NCI-H82 treated with DMSO at 0.1 percent for 48 hours (cell line): ENCODE measurements around the gene WDR54.
"Not testable (repeated sequence)": the region's sequence is repeated elsewhere in the genome, so short reads cannot be mapped to it uniquely, and the experiment has no call there.

Experiments
- DNase-seq: peaks from one replicate; lab custom pipeline; 2025; ENCODE audit not compliant: unreplicated experiment; lab: John Stamatoyannopoulos, UW

The WDR54 gene

DNA sequence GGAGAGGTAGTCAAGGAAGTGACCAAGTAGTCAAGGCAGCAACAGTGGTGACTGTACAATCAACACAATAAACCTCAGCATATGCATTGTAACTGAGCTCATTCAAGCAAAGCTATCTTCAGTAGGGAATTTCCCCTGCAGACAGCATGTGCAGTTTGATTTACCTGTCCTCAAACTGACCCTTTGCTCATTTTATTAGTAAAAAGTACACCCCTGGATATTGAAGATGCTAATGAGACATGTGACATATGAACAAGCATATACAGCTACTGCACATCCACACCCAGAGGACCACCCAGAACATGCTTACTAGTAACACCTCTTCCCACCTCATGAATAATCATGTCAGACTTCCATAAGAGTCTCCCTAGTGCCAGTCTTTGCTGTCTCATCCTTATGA is 15.5 kb upstream of the WDR54 start:
- no peak for DNase-seq

DNA sequence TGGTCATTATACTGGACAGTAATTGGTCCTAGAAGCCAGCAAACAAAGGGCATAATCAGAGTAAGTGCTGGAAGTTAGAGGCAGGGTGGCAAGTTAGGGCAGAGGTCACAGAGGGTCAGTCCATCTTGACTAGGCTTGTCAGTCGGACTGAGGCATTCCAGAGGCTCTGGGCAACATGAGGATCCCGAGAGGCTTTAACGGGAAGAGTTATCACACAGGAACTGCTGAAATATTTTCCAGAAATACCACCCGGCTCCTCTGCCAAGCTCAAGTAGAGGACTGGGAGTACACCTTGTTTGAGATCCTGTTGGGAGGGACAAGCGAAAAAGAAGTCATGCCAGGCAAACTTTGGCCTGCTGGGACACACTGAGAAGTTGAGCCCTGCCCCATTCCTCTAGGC is 13.8 kb upstream of the WDR54 start:
- no peak for DNase-seq

DNA sequence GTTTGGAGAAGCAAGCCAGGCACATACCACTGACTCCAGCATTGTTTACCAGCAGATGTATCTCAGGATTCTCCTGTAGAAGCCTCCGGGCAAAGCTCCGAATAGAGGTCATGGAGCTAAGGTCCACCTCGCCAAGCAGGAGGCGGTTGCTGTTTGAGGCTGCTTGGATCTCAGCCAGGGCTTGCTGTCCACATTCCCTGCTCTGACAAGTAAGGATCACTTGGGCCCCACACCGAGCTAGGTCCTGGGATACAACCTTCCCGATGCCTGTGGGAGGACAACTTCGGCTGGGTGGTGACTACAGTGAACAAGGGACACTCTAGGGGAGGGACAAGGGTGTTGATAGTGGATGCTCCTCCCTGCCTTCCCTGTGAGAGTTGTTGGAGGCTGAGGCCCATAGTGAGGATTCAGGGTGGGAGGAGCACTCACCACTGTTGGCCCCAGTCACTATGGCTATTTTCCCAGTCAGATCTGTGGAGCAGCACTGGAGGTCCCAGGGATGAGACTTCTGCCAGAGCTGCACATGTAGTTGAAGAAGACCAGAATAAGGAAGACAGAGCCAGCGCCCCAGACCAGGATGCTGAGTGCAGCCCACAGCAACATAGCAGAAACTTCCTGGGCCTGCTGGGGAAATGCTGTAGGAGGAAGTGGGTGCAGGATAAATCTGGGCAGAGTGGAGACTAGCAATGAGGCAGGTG is 8.4 kb upstream of the WDR54 start:
- DNase-seq: no peak

DNA sequence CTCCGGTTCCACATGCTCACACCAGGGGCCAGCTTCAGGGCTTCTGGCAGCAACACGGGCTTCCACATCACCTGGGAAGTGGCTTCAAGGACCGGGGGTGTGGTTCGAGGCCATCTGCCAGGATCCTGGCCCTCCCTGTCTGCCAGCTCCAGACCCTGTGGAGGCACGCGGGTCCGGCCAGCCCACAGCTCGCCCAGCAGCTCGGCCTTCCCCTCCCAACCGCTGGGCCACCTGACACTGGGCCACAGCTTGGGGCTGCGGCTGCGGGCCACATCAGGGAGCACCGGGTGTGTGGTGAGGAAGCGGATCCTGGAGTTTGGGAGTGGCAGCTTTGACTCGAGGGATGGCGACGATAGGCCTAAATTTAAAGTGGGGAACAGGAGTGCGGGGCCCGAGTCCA is 7.1 kb upstream of the WDR54 start:
- DNase-seq: no peak

DNA sequence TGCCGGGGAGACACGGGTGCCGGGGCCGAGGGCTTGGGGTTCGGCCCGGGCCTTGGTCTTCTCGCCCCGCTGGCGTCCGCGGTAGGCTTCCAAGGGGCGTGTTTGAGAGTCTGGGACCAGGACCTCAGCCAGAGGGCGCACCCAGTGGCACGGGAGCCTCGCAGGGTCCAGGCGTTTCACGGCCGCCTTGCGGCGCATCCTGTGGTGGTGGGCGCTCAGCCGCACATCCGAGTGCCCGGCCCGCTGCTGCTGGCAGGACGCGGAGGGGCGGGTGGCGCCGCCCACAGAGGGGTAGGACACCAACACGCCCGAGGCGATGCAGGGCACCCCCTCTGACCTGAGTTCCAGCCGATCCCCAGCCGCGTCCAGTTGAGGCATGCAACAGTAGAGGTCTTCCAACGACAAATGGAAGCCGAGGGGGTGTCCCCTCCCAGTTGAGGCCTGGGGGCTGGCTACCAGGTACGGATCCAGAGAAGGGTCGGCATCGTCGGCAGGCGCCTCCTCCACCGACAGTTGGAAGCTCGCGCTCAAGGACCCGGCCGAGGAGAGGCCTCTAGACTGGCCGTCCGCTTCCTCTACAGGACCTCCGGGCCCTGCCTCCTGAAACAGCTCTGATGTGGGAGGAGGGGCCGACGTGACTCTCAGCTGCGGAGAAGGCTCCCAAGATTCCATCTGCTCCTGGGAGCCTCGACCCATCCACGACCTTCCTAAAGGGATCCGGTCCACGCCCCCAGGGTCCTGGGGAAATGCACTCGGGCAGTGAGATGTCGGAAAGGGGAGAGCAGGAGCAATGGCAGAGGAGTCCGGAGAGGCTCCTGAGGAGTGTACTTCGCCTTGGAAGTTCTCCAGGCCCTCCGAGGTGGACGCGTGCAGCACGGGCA is 6.4 kb upstream of the WDR54 start:
- no peak for DNase-seq

DNA sequence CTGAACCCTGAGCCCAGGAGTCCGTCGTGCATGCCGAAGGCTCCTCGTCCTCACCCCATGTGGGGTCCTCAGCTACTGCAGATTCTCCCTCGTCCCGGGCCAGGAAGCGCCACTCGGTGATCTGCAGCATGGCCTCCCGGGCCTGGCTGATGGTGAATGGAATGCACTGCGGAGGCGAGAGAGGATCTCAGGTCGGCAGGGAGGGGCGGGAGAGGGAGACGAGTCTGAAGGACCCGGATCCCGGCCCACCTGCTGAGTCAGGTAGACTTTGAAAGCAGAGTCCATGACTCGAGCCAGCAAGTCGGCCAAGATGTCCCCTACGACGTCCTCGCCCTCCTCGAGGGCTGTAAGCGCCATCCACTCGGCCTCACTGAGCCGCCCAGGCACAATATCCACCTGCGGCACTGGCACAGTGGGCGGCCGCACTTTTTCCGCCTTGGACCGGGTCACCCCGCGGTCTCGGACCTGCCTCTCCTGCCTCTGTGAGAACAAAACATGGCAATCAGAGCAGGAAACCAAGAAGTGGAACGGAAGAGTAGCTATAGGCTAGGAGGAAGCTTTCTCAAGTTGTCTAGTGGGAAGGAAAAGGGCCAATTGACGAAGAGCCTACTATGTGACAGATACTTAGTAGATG is 5.7 kb upstream of the WDR54 start:
- no peak for DNase-seq

DNA sequence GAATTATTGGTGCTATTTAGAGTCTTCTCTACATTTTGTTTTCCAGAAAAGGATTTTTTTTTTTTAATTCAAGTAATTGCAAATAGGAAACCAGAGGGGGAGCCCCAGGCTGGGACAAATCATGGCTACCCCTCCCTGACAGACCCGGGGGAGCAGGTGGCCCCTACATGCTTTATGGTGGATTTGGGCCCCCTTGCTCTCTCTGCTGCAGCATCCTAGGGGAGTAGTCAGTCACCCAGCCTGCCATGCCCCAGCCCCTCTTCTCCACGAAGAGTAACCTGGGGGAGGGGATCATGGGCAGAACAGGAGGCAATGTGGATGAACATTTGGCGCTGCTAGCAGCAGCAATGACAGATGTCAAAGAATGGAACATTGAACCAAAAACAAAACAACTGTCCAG is 4.8 kb upstream of the WDR54 start:
- DNase-seq: no peak

DNA sequence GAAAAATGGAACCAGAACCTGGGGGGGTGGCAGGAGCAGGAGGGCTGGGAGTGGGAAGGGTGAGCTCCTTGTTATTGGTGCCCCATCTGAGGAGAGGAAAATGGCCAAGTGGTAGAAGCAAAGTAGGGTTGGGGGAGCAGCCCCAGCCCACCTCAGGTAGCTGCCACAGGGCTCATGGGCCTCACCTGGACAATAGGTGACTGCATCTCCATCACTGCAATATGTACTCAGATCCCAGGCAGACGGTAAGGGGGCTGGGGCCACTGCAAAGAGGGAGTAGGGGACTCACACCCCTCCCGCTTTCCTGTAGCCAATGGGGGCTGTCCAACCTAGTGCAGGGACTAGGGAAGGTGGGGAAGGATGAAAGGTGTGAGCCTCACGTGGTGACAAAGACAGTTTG is 4.3 kb upstream of the WDR54 start:
- no peak for DNase-seq

DNA sequence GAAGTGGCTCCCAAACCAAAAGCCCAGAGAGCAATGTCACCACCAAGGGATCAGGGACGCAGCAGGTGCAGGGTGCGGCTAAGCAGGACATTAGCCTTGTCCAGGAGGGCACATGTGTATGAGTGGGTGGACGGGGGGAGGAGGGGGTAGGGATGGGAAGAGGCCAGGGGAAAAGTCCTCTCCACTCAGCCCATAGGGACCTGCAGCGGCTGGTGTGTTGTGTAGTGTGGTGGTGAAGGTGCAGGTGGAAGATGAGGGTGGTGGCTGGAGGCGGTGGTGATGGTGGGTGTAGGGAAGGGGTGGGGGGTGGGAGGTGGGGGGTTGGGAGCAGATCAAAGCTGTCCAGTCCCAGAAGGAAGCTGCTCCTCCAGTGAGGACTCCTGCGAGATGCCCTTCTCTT is 3.8 kb upstream of the WDR54 start:
- DNase-seq: no peak

DNA sequence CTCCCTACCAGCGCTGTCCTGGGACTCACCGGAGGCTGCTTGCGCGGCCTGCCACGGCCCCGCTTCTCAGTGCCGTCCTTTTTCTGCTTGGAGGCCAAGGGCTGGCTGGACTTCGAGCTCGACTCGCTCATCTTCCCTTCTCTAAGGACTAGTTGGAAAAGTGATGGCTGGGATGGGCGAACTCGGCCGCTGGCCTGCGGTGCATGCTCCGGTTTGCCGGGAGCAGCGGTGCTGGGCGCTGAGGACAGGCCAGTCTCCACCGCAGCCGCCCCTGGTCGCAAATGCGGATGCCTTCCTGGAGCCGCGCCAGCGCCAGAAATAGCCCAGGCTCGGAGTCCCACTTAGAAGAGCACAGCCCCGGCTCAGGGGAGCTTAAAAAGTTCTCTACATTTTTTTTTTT is 3.2 kb upstream of the WDR54 start:
- no peak for DNase-seq

DNA sequence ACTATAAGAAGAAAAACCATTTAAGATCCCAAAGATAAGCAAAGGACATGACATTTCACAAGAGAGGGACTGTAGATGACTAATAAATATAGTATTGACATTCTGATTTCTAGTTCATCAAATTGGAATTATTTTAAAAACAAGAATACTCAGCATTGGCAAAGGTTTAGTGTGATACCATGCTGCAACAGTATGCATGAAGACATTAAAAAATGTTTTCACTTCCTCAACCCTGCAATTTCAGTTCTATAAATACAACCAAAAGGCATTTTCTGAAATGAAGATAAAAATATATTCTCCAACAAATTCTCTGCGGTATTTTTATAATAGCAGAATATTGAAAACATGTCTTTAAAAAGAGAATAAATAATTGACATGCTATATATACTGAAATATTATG is 2.2 kb upstream of the WDR54 start:
- DNase-seq: no peak

DNA sequence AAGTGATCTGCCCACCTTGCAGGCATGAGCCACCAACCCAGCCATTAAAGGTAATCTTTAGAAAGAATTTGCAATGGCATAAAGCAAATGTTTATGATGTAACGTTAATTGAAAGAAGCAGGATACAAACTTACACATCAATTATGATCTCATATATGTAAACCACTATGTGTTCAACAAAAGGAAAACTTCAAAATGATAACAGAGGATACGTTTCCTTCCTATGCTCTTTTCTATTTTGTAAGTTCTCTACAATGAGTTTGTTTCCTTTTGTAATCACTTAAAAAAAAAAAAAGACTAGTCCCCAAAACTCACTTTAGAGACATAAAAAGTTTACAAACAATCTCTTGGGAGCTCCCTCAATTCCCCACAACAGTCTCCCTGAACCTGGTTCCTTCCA is 1.5 kb upstream of the WDR54 start:
- DNase-seq: no peak

DNA sequence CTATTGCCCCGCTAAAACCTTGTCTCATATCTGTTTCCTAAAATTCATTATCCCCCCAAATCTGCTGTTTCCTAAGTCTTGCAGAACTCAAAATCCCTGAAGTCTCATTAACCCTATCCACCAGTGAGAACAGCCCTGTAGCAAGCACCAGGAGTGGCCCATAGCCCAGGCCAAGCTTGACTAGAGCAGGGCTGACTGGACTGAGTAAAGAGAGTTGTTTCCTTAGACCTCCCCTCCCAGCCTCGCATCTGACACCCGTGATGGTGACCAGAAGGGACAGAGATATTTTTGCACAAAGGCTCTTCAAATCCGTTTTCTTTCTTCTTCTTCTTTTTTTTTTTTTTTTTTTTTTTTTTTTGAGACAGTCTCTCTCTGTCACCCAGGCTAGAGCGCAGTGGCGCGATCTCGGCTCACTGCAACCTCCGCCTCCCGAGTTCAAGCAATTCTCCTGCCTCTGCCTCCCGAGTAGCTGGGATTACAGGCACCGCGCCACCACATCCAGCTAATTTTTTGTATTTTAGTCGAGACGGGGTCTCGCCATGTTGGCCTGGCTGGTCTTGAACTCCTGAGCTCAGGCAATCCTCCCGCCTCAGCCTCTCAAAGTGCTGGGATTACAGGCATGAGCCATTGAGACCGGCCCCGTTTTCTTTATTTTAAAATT is 957 bp upstream of the WDR54 start:
- DNase-seq: not testable (repeated sequence)

DNA sequence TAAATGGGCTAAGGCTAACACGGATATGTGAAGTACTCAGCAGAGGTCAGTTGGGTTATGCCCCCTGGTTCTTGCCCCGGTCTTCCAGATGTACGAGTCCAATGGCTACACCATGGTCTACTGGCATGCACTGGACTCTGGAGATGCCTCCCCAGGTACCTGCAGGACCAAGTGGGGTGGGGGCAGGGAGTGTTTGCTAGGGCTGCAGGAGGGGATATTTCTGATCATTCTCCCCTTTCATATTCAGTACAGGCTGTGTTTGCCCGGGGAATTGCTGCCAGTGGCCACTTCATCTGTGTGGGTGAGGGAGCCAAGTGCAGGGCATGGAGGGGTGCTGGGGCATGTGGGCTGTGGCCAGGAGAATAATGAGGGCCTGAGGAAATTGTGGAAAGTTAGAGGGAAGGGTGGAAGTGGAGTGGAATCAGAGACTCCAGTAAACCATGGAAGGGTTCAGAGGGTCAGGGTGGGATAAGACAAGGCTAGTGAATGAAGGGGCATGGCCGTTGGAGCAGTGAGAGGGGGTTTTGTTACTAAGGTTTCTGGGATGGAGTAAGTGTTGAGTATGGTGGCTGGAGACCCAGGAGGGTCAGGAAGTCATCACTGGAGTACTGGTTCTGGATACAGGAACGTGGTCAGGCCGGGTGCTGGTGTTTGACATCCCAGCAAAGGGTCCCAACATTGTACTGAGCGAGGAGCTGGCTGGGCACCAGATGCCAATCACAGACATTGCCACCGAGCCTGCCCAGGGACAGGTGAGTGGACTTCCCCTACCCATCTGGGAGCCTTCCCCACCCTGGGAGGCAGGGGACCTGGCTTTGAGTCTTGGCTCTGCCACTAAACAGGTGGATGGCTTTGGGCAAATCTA is 1.9 kb downstream of the WDR54 start:
- no peak for DNase-seq

DNA sequence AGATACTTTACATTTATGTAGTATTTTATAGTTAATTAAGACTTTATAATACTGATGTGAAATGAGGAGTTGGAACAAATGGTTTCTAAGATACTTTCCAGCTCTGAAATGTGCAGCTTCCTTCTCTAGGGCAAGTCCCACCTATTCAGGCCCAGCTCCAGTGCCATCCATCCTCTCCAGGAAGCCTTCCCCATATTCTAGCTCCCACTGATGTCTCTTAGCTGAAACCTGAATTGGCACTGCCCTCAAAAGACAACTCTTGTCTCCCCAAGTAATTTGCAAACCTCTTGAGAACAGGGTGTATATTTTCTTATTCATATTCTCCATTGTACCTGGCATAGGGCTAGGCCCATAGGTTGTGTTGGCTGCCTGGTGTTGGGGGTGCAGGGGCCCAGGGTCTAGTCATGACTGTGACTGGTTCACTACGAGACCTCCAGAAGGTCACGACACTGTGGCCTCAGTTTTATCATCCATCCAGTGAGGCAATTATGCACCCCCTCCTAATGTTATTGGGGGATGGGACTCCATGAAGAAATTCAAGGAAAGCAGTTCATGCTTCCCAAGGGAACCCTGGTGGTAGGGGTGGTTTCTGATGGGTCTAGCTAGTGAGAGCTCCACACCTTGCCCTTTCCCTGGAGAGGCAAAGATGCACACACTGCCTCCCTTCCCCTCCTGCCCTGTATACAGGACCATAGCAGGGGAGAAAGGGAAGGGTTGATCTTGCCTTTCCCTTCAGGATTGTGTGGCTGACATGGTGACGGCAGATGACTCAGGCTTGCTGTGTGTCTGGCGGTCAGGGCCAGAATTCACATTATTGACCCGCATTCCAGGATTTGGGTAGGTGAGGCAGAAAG is 2.8 kb downstream of the WDR54 start:
- no peak for DNase-seq

DNA sequence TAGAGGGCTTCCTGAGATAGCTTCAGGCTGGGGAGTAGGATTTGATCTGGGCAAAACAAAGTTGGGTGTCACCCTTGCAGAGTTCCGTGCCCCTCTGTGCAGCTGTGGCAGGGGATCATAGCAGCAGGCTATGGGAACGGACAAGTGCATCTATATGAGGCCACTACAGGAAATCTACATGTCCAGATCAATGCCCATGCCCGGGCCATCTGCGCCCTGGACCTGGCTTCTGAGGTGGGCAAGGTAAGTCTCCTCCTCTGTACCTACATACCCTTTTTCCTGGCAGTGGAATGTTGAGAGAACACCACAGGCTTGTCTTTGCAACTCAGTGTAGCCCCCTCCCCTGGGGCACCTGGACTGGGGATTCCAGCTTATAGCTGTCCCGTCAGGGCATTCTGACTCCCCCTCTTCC is 3.5 kb downstream of the WDR54 start:
- no peak for DNase-seq

DNA sequence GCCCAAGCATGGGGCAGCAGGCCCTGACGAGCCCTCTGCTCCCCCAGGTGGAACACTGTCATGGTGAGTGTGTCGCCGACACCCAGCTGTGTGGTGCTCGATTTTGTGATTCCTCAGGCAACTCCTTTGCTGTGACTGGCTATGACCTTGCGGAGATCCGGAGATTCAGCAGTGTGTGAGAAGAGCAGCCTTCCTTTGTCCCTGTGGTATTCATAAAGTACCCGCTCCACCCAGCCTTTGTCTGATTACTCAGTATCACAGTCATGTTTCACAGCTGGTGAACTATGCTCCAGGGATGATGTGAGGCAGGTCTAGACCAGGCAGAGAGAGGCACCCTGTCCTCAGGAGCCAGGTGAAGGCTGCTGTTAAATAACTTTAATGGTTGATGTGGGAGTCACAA is 4.0 kb downstream of the WDR54 start:
- no peak for DNase-seq

DNA sequence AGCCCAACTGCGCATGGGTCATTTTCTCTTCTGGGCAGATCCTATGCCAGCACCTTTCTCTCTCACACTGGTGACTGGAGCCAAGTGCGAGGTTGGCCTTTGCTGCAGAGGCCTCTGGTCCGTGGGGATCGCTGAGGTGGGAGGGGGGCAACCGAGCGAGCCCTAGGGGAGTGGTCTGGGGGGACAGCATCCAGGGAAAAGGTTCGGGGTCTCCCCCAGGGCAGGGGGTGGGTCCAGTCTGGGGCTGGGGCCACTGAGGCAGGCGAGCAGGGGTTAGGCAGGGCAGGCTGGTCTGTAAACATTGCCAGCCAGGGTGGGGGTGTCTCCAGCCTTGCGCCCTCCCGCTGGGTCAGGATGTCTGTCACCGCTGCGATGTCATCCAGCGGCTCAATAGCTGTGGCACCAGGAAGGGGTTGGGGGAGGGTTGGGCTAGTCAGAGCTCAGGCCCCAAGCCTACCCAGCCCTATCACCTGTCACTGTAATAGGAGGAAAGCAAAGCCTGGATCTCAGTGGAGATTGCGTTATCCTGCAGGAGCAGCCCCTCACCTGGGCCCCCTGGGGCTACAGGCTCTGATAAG is 4.7 kb downstream of the WDR54 start:
- no peak for DNase-seq

DNA sequence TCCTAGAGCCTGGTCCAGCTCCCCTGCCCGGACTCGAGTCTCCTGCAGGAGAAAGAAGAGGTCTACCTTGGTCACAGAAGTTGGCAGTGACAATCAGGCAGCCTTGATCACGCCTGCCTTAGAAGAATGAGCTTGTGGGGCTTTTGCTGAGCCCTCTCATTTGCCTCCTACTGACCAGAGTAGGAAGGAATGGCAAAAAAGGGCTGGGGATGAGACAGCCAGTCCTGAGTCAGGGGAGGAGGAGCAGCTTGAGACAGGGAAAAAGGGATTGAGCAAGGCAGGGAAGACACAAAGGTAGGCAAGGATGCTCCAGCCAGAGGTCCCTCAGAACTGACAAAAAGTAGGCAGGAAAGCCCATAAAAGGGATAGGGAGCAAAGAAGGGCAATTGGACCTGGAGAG is 6.0 kb downstream of the WDR54 start:
- DNase-seq: no peak
